Measurements from ENCODE around the gene DYNLT1.
"Not testable (repeated sequence)": the region's sequence is repeated elsewhere in the genome, so short reads cannot be mapped to it uniquely, and the experiment has no call there.

DYNLT1 gene

GRCh38 chr6:158611541-158612370 lies 32.8 kb downstream of the DYNLT1 start:
- H3K36me3 ChIP-seq (ENCODE audit: control insufficient read depth in 5 of 5, insufficient read depth in 5 of 5, low read length in 5 of 5): peaks cover 0 to 51% (median 45%) of the 10 kb centered on the region in 5 donors
- H3K27me3 ChIP-seq (ENCODE audit: control insufficient read depth in 5 of 5, insufficient read depth in 4 of 5, low read length in 5 of 5): no peaks in the 10 kb centered on the region
- H3K9ac ChIP-seq (ENCODE audit: low read length in 5 of 5): no peak overlapping the region
- no peaks in the 10 kb centered on the region for H3K9me3 ChIP-seq (ENCODE audit: control insufficient read depth in 5 of 5, low read length in 5 of 5)
- H3K27ac ChIP-seq (ENCODE audit: low read depth, low read length): no peak overlapping the region
- peaks cover 7 to 15% (median 10%) of the 10 kb centered on the region in 5 donors for H3K4me1 ChIP-seq (ENCODE audit: control insufficient read depth in 5 of 5, insufficient read depth in 5 of 5, low read length in 5 of 5)
- no peak overlapping the region for H3K4me3 ChIP-seq (ENCODE audit: low read depth in 1 of 5, low read length in 5 of 5)

GRCh38 chr6:158611039-158611438 lies 33.5 kb downstream of the DYNLT1 start:
- peaks cover 0 to 58% (median 51%) of the 10 kb centered on the region in 5 donors for H3K36me3 ChIP-seq (ENCODE audit: control insufficient read depth in 5 of 5, insufficient read depth in 5 of 5, low read length in 5 of 5)
- peaks cover 7 to 15% (median 10%) of the 10 kb centered on the region in 5 donors for H3K4me1 ChIP-seq (ENCODE audit: control insufficient read depth in 5 of 5, insufficient read depth in 5 of 5, low read length in 5 of 5)

GRCh38 chr6:158610319-158610968 lies 34.1 kb downstream of the DYNLT1 start:
- no peak overlapping the region for H3K9ac ChIP-seq (ENCODE audit: low read length in 5 of 5)
- H3K36me3 ChIP-seq (ENCODE audit: control insufficient read depth in 5 of 5, insufficient read depth in 5 of 5, low read length in 5 of 5): peaks cover 0 to 64% (median 55%) of the 10 kb centered on the region in 5 donors
- no peak overlapping the region for H3K27ac ChIP-seq (ENCODE audit: low read depth, low read length)

More at GRCh38 chr6:158611039-158611438, 33.5 kb downstream of the DYNLT1 start:
- no peaks in the 10 kb centered on the region for H3K27me3 ChIP-seq (ENCODE audit: control insufficient read depth in 5 of 5, insufficient read depth in 4 of 5, low read length in 5 of 5)
- no peak overlapping the region for H3K27ac ChIP-seq (ENCODE audit: low read depth, low read length)
- H3K9ac ChIP-seq (ENCODE audit: low read length in 5 of 5): no peak overlapping the region
- no peaks in the 10 kb centered on the region for H3K9me3 ChIP-seq (ENCODE audit: control insufficient read depth in 5 of 5, low read length in 5 of 5)
- H3K4me3 ChIP-seq (ENCODE audit: low read depth in 1 of 5, low read length in 5 of 5): no peak overlapping the region

GRCh38 chr6:158609455-158610155 lies 34.9 kb downstream of the DYNLT1 start:
- Histone ChIP-seq H3K4me1 (ENCODE audit: control insufficient read depth in 5 of 5, insufficient read depth in 5 of 5, low read length in 5 of 5) (peaks cover 7 to 15% (median 13%) of the 10 kb centered on the region in 5 donors), H3K27ac (ENCODE audit: low read depth, low read length) (no peak overlapping the region), H3K9me3 (ENCODE audit: control insufficient read depth in 5 of 5, low read length in 5 of 5) (no peaks in the 10 kb centered on the region), H3K36me3 (ENCODE audit: control insufficient read depth in 5 of 5, insufficient read depth in 5 of 5, low read length in 5 of 5) (peaks cover 0 to 66% (median 56%) of the 10 kb centered on the region in 5 donors), H3K4me3 (ENCODE audit: low read depth in 1 of 5, low read length in 5 of 5) (no peak overlapping the region), H3K27me3 (ENCODE audit: control insufficient read depth in 5 of 5, insufficient read depth in 4 of 5, low read length in 5 of 5) (no peaks in the 10 kb centered on the region), H3K9ac (ENCODE audit: low read length in 5 of 5) (peak overlapping the region in 2 of 5 donors; percentile 1 to 25)

More at GRCh38 chr6:158610319-158610968, 34.1 kb downstream of the DYNLT1 start:
- H3K27me3 ChIP-seq (ENCODE audit: control insufficient read depth in 5 of 5, insufficient read depth in 4 of 5, low read length in 5 of 5): no peaks in the 10 kb centered on the region
- H3K9me3 ChIP-seq (ENCODE audit: control insufficient read depth in 5 of 5, low read length in 5 of 5): no peaks in the 10 kb centered on the region
- H3K4me3 ChIP-seq (ENCODE audit: low read depth in 1 of 5, low read length in 5 of 5): no peak overlapping the region
- H3K4me1 ChIP-seq (ENCODE audit: control insufficient read depth in 5 of 5, insufficient read depth in 5 of 5, low read length in 5 of 5): peaks cover 7 to 15% (median 10%) of the 10 kb centered on the region in 5 donors

- Histone ChIP-seq H3K36me3 (ENCODE audit: control insufficient read depth in 5 of 5, insufficient read depth in 5 of 5, low read length in 5 of 5) (peaks cover 0 to 66% (median 55%) of the 10 kb centered on the region in 5 donors), H3K4me3 (ENCODE audit: low read depth in 1 of 5, low read length in 5 of 5) (no peak overlapping the region), H3K9me3 (ENCODE audit: control insufficient read depth in 5 of 5, low read length in 5 of 5) (no peaks in the 10 kb centered on the region), H3K27me3 (ENCODE audit: control insufficient read depth in 5 of 5, insufficient read depth in 4 of 5, low read length in 5 of 5) (no peaks in the 10 kb centered on the region), H3K27ac (ENCODE audit: low read depth, low read length) (no peak overlapping the region), H3K9ac (ENCODE audit: low read length in 5 of 5) (no peak overlapping the region), H3K4me1 (ENCODE audit: control insufficient read depth in 5 of 5, insufficient read depth in 5 of 5, low read length in 5 of 5) (peaks cover 7 to 15% (median 13%) of the 10 kb centered on the region in 5 donors)
Observed at GRCh38 chr6:158608221-158608620, 36.3 kb downstream of the DYNLT1 start.

GRCh38 chr6:158607411-158608170 lies 37.0 kb downstream of the DYNLT1 start:
- Histone ChIP-seq H3K4me3 (ENCODE audit: low read depth in 1 of 5, low read length in 5 of 5) (no peak overlapping the region), H3K27ac (ENCODE audit: low read depth, low read length) (no peak overlapping the region), H3K4me1 (ENCODE audit: control insufficient read depth in 5 of 5, insufficient read depth in 5 of 5, low read length in 5 of 5) (peaks cover 7 to 15% (median 13%) of the 10 kb centered on the region in 5 donors), H3K9me3 (ENCODE audit: control insufficient read depth in 5 of 5, low read length in 5 of 5) (no peaks in the 10 kb centered on the region), H3K9ac (ENCODE audit: low read length in 5 of 5) (no peak overlapping the region), H3K36me3 (ENCODE audit: control insufficient read depth in 5 of 5, insufficient read depth in 5 of 5, low read length in 5 of 5) (peaks cover 0 to 66% (median 54%) of the 10 kb centered on the region in 5 donors), H3K27me3 (ENCODE audit: control insufficient read depth in 5 of 5, insufficient read depth in 4 of 5, low read length in 5 of 5) (no peaks in the 10 kb centered on the region)

GRCh38 chr6:158606935-158607334 lies 37.6 kb downstream of the DYNLT1 start:
- Histone ChIP-seq H3K27ac (ENCODE audit: low read depth, low read length) (no peak overlapping the region), H3K36me3 (ENCODE audit: control insufficient read depth in 5 of 5, insufficient read depth in 5 of 5, low read length in 5 of 5) (peaks cover 0 to 67% (median 50%) of the 10 kb centered on the region in 5 donors), H3K4me3 (ENCODE audit: low read depth in 1 of 5, low read length in 5 of 5) (no peak overlapping the region), H3K9ac (ENCODE audit: low read length in 5 of 5) (no peak overlapping the region), H3K9me3 (ENCODE audit: control insufficient read depth in 5 of 5, low read length in 5 of 5) (no peaks in the 10 kb centered on the region), H3K27me3 (ENCODE audit: control insufficient read depth in 5 of 5, insufficient read depth in 4 of 5, low read length in 5 of 5) (no peaks in the 10 kb centered on the region), H3K4me1 (ENCODE audit: control insufficient read depth in 5 of 5, insufficient read depth in 5 of 5, low read length in 5 of 5) (peaks cover 7 to 15% (median 13%) of the 10 kb centered on the region in 5 donors)

GRCh38 chr6:158606011-158606410 lies 38.5 kb downstream of the DYNLT1 start:
- not testable (repeated sequence) for H3K27ac ChIP-seq (ENCODE audit: low read depth, low read length); H3K27me3 ChIP-seq (ENCODE audit: control insufficient read depth in 5 of 5, insufficient read depth in 4 of 5, low read length in 5 of 5); H3K9ac ChIP-seq (ENCODE audit: low read length in 5 of 5); H3K4me3 ChIP-seq (ENCODE audit: low read depth in 1 of 5, low read length in 5 of 5); H3K9me3 ChIP-seq (ENCODE audit: control insufficient read depth in 5 of 5, low read length in 5 of 5)
- peaks cover 0 to 60% (median 45%) of the 10 kb centered on the region in 5 donors for H3K36me3 ChIP-seq (ENCODE audit: control insufficient read depth in 5 of 5, insufficient read depth in 5 of 5, low read length in 5 of 5)
- H3K4me1 ChIP-seq (ENCODE audit: control insufficient read depth in 5 of 5, insufficient read depth in 5 of 5, low read length in 5 of 5): peaks cover 7 to 15% (median 13%) of the 10 kb centered on the region in 5 donors

- H3K9me3 ChIP-seq (ENCODE audit: control insufficient read depth in 5 of 5, low read length in 5 of 5): no peaks in the 10 kb centered on the region
- H3K4me3 ChIP-seq (ENCODE audit: low read depth in 1 of 5, low read length in 5 of 5): no peak overlapping the region
- no peak overlapping the region for H3K27ac ChIP-seq (ENCODE audit: low read depth, low read length)
- peaks cover 0 to 54% (median 39%) of the 10 kb centered on the region in 5 donors for H3K36me3 ChIP-seq (ENCODE audit: control insufficient read depth in 5 of 5, insufficient read depth in 5 of 5, low read length in 5 of 5)
- peaks cover 7 to 14% (median 13%) of the 10 kb centered on the region in 5 donors for H3K4me1 ChIP-seq (ENCODE audit: control insufficient read depth in 5 of 5, insufficient read depth in 5 of 5, low read length in 5 of 5)
- no peak overlapping the region for H3K9ac ChIP-seq (ENCODE audit: low read length in 5 of 5)
- no peaks in the 10 kb centered on the region for H3K27me3 ChIP-seq (ENCODE audit: control insufficient read depth in 5 of 5, insufficient read depth in 4 of 5, low read length in 5 of 5)
Observed at GRCh38 chr6:158605266-158605878, 39.2 kb downstream of the DYNLT1 start.

All from subcutaneous abdominal adipose tissue (tissue), 5 donors.